ENCODE data around the gene SLC15A1.
"Not testable (repeated sequence)": the region's sequence is repeated elsewhere in the genome, so short reads cannot be mapped to it uniquely, and the experiment has no call there.

SLC15A1 gene

GRCh38 chr13:98652721-98653462, 99.6 kb downstream of the SLC15A1 start:
- DNase-seq: no peak

- no peak for DNase-seq
These were observed 100.2 kb downstream of the SLC15A1 start for GRCh38 chr13:98652276-98652675.

- no peak for DNase-seq
These were observed 100.7 kb downstream of the SLC15A1 start for GRCh38 chr13:98651744-98652143.

GRCh38 chr13:98650396-98651107, 101.9 kb downstream of the SLC15A1 start:
- DNase-seq: no peak

- DNase-seq: no peak
These were observed 102.6 kb downstream of the SLC15A1 start for GRCh38 chr13:98649861-98650260.

GRCh38 chr13:98648686-98649085, 103.8 kb downstream of the SLC15A1 start:
- no peak for DNase-seq

- DNase-seq: no peak
These were observed 104.3 kb downstream of the SLC15A1 start for GRCh38 chr13:98648141-98648540.

- DNase-seq: no peak
These were observed 105.4 kb downstream of the SLC15A1 start for GRCh38 chr13:98647121-98647520.

GRCh38 chr13:98643479-98643878, 109.0 kb downstream of the SLC15A1 start:
- no peak for DNase-seq

- no peak for DNase-seq
These were observed 111.4 kb downstream of the SLC15A1 start for GRCh38 chr13:98641075-98641474.

GRCh38 chr13:98639785-98640184, 112.7 kb downstream of the SLC15A1 start:
- DNase-seq: not testable (repeated sequence)

- DNase-seq: not testable (repeated sequence)
These were observed 114.1 kb downstream of the SLC15A1 start for GRCh38 chr13:98638352-98638751.

Measured in activated CD8-positive, alpha-beta memory T cell treated with anti-CD3 and anti-CD28 coated beads, Interleukin-2, amount 50 U/mL, for 4 hours (primary cell).